Activated CD4-positive, CD25-positive, alpha-beta regulatory T cell treated with anti-CD3 and anti-CD28 coated beads, Interleukin-2, amount 50 U/mL, for 24 hours (primary cell): Measurements from ENCODE around the gene MRPL28.
"Not testable (repeated sequence)": the region's sequence is repeated elsewhere in the genome, so short reads cannot be mapped to it uniquely, and the experiment has no call there.

ENCODE experiments used
- ATAC-seq, 2 donors: fragments of 150-1000 bp; cut with Tn5 transposase; one replicate each; pipeline ENCODE4 v1.10.0; 2021; ENCODE audit warnings: mild to moderate bottlenecking in 1 of 2, moderate library complexity in 1 of 2

Gene MRPL28

DNA sequence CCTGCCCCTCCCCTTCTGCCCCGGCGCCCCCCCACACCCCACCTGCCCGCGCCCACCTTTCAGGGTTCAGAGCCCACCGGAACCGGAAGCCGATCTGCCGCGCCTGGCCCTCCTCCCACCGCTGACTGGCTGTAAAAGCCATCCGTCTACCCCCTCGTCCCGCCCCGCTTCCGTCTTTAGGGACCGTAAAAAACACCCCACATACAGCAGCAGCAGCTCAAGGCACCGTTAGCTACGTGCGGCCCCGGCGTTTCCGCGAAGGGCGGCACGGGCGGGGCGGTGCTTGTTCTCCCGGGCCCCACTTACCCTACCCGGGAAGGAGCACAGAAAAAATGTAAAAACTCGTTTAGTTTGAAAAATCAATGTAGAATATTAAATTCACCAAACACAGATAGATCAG lies at the start of gene MRPL28:
Gene MRPL28, minus strand, starts transcription at position 96 of the 400 bp plus-strand sequence. CDS start 320 bp downstream, outside the sequence.
- ATAC-seq: peak; percentile 99 to 100

GRCh38 chr16:415170-415498 lies 44.8 kb upstream of the MRPL28 start:
- not testable (repeated sequence) for ATAC-seq

DNA sequence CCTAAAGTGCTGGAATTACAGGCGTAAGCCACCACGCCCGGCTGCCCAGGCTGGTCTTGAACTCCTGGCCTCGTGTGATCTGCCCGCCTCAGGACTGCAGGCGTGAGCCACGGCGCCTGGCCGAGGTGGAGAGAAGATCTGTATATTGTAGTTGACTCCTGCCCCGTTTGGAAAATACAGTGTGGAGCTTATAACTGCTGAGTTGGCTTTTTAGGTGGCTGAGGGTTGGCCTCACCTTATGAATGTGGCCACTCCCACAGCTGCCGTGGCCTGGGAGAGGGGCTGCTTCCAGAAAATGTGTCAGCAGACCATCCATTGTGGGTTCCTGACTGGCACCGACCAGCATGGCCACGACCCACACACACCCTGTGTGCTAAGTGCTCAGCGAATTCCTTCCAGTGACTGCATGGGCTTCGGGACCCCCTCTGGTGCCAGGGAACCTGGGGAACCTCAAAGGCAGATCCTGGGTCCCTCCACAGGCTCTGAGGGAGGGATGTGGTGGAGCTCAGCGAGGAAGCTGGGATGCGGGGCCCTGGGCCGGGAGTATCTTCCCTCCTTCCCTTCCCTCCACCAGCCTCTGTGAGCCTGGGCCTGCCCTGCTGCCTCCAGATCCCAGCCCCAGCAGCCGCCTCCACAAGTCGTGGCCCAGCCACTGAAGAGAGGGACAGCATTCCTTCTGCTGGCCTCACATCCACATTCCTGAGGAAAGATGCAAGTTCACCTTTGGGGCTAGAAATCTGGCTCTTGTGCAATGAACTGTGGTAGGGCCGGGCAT lies 44.2 kb upstream of the MRPL28 start:
- ATAC-seq: no peak

- ATAC-seq: no peak
Measured at GRCh38 chr16:411576-412265, 41.4 kb upstream of the MRPL28 start.

- ATAC-seq: no peak
Measured at GRCh38 chr16:410516-411178, 40.3 kb upstream of the MRPL28 start.

DNA sequence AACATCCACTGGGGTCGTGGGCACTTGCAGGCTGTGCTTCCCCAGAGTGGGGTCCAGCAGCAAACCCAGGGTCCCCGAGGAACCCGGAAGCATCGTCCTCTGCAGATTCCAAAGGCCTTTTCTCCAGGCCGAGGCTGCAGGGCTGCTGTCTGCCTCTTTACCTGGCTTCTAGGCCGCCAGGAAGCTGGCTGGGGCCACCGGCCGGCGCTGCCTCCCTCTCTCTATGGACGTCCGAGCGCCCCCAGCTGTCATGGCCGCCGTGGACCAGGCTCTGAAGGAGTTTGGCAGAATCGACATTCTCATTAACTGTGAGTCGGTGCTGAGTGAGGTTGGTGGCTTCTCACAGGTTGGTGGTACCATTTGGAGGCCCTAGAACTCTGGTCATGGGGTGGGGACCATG lies 36.9 kb upstream of the MRPL28 start:
- ATAC-seq: no peak

DNA sequence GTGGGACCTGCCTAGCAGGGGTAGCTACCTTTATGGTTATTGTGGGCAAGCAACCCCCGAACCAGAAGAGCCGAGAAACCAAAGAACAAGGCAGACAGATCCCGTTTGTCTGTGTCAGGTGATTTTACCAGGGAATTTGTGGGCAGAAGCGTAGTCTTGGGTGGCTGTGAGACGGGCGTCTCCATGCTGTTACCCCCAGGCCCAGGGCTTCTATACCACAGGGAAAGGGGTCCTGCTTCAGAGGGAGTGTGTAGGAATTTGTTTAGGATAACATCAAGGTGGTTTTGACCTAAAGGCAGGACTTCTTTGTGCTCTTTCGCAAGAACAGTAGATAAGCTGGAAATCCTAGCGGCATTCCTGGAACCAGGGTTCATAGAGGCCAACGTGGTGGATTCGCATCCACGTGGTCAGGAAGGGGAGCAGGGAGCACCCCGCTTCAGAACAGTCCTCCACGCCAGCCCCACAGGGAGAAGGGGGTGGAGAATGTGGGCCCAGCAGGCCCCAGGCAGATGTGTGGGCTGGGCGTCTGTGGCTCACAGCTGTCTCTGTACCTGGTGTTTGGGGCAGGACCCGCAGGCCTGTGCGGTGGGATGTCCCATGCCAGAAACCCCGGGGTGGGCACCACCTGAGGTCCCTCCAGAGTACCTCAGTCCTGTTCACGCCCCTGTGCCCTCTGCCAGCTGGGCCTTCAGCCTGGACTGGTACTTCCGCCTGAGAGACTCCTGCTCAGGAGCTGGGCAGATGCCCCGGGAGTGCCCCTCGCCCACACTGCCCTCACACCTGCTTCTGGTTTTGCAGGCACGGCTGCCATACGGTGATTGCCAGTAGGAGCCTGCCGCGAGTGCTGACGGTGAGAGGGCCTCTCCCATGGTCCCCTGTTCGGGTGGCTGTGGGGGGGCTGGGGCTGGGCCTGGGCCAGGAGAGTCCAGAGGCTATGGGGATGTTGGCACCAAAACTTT lies 35.5 kb upstream of the MRPL28 start:
- no peak for ATAC-seq

- ATAC-seq: no peak
Measured at GRCh38 chr16:404971-405486, 34.7 kb upstream of the MRPL28 start.

- ATAC-seq: peak; percentile 82 to 85
Measured at GRCh38 chr16:401468-402348, 31.4 kb upstream of the MRPL28 start, which contains the start of gene DECR2. Gene DECR2, plus strand, starts transcription at chr16:401885. Its CDS starts 79 bp downstream, at chr16:401964.

- ATAC-seq: no peak
Measured at GRCh38 chr16:400061-400591, 29.8 kb upstream of the MRPL28 start.

DNA sequence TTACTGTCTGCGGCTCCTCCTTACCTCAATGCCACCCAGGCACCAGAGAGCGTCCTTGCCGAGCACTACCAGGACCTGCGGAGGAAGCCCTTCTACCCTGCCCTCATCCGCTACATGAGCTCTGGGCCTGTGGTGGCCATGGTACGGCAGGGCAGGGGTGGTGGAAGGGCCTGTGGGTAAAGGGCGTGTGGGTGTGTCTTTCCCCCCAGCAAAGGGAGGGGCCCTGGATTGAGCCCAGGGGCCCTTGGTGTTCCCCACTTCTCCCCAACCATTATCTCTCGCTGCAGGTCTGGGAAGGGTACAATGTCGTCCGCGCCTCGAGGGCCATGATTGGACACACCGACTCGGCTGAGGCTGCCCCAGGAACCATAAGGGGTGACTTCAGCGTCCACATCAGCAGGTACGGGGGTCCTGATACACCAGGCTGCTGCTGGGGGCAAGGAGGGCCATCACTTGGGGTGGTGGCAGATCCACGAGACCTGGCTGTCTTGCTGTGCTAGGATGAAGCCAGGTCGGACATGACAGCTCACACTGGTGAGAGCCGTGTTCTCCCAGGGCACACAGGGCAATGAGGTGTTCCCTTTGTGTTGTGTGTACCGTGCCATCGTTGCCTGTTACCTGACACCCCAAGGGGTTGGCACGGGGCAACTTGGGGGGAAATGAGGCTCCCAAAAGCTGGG lies 29.1 kb upstream of the MRPL28 start:
- ATAC-seq: no peak

GRCh38 chr16:398561-399339 lies 28.4 kb upstream of the MRPL28 start:
- no peak for ATAC-seq

- ATAC-seq: no peak
Measured at GRCh38 chr16:397736-398332, 27.5 kb upstream of the MRPL28 start.

- ATAC-seq: no peak
Measured at GRCh38 chr16:397135-397661, 26.9 kb upstream of the MRPL28 start, which contains the start of gene NME4. Gene NME4, plus strand, starts transcription at chr16:397199. Its CDS starts 24 bp downstream, at chr16:397223.

- ATAC-seq: no peak
Measured at GRCh38 chr16:396605-397004, 26.3 kb upstream of the MRPL28 start.

DNA sequence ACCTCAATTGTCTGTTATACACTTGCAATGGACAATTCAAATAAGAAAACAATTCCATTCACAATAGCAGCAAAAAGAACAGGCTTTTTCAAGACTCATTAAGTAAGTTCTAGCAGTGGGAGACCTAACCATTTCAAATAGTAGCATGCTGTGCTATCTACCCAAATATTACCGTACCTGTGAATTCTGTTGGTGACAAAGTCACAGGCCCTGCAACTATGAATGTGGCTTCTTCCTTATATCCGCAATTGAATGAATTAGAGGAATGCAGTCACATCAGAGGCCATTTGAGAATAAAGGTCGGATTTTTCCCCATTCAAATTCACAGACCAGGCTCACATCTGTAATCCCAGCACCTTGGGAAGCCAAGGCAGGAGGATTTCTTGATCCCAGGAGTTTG lies 25.9 kb upstream of the MRPL28 start:
- ATAC-seq: no peak

- ATAC-seq: peak in 1 of 2 donors; percentile 9
Measured at GRCh38 chr16:392450-393030, 22.2 kb upstream of the MRPL28 start.

- peak; percentile 98 to 99 for ATAC-seq
Measured at GRCh38 chr16:391885-392335, 21.6 kb upstream of the MRPL28 start.
